ENCODE results near the gene BOK. TPM values are rescaled to one million over a fixed set of nuclear protein-coding genes. Genes with fewer than 3 reads are reported as not detected.

BOK gene
- total and polyA plus RNA-seq, 2 of the 4 experiments (the other 2 are of a cell fraction): 13.3 to 34.4 TPM

DNA sequence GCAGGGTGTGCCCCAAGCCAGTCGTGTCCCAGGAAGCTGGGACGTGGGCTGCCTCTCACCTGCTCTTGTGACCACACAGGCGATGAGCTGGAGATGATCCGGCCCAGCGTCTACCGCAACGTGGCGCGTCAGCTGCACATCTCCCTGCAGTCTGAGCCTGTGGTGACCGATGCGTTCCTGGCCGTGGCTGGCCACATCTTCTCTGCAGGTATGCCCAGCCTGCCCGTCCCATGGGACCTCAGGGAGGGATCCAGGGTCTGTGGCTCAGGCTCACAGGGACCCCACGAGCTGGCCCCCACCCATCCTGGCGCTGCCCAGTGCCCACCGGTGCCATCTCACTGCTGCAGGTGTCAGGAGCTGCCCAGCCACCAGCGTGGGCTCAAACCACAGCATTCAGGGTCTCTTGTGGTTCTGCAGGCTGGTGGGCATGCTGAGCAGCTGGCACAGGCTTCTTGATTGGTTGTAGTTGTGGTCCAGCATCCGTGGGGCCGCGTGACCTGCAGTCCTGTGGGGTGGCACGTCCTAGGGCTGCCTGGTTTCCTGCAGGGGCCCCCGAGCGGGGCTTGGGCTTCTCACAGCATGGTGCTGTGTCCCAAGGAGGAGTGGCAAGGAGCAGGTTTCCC, 3.8 kb downstream of the BOK start:
- Histone ChIP-seq H2BK120ac (ENCODE audit: low read depth, low read length) (peak overlapping the region; percentile 41; the same call in 1 of the 2 replicates), H2AK9ac (replicated peaks; ENCODE audit: low read depth, low read length, poor library complexity) (peak overlapping the region; percentile 90), H4K8ac (ENCODE audit: low read depth in 2 of 2, low read length in 2 of 2) (no peak overlapping the region), H3K14ac (replicated peaks; ENCODE audit: low read depth, low read length) (0 out of 2 replicates have a peak overlapping the region, but pooled peaks have one; percentile 23), H3K9me1 (ENCODE audit: insufficient read depth, low read length) (peaks cover 15% of the 10 kb centered on the region), H3K56ac (ENCODE audit: extremely low read depth, insufficient read depth, low read length) (no peak overlapping the region), H2BK20ac (ENCODE audit: low read depth, low read length) (no peak overlapping the region), H3K27me3 (ENCODE audit: control insufficient read depth, insufficient read depth, low read length) (no peaks in the 10 kb centered on the region), H3K18ac (ENCODE audit: low read depth, low read length) (no peak overlapping the region), H3K36me3 (ENCODE audit: control insufficient read depth, insufficient read depth, low read length) (peaks cover 19% of the 10 kb centered on the region), H3K4me2 (ENCODE audit: low read depth, low read length) (peak overlapping the region; percentile 59), H4K91ac (ENCODE audit: insufficient read depth, low read depth, low read length) (no peak overlapping the region), H4K20me1 (ENCODE audit: insufficient read depth, low read length) (peaks cover 55% of the 10 kb centered on the region), H3K4ac (ENCODE audit: low read depth, low read length) (no peak overlapping the region; the same call in 1 of the 2 replicates), H3K9me3 (ENCODE audit: control insufficient read depth, insufficient read depth, low read length) (no peaks in the 10 kb centered on the region), H3K27ac (ENCODE audit: insufficient read depth, low read length) (no peak overlapping the region), H3K79me1 (ENCODE audit: low read depth in 1 of 2, low read length in 2 of 2) (peaks cover 12 to 47% of the 10 kb centered on the region in 2 experiments), H2AK5ac (ENCODE audit: low read depth, low read length) (peak overlapping the region; percentile 59; the same call in 1 of the 2 replicates), H2AFZ (replicated peaks; ENCODE audit: low read length, poor library complexity) (peak overlapping the region; percentile 63), H2BK5ac (ENCODE audit: low read depth, low read length, poor library complexity, severe bottlenecking) (no peak overlapping the region), H3K9ac (ENCODE audit: low read depth, low read length) (no peak overlapping the region), H4K5ac (ENCODE audit: low read depth, low read length) (no peak overlapping the region), H3K4me1 (ENCODE audit: control insufficient read depth, insufficient read depth, low read length) (peaks cover 16% of the 10 kb centered on the region), H3K23ac (ENCODE audit: low read depth, low read length) (no peak overlapping the region), H3K4me3 (ENCODE audit: insufficient read depth, low read depth, low read length) (no peak overlapping the region), H2BK15ac (ENCODE audit: low read depth, low read length) (peak overlapping the region; percentile 31; the same call in 1 of the 3 replicates)
- in situ Hi-C loops (cut with MboI; ENCODE audit: low sequenced_read_pairs): no loop called here
- ChIA-PET POLR2A (ENCODE audit: unreplicated experiment) (no interaction called here), CTCF (no interaction called here)
- WGBS, 2 experiments (ENCODE audit: extremely low coverage in 2 of 2, insufficient read length in 1 of 2): 95% methylated on average over 15 of the region's 23 CpGs; no CpG with 5 or more reads in 1 of the 2 experiments
- ATAC-seq (ENCODE audit: low read depth): no peak
- dilution Hi-C loops (cut with HindIII; ENCODE audit: low sequenced_read_pairs, unreplicated experiment): no loop called here
- intact Hi-C loops (cut with micrococcal nuclease): no loop called here
- no peak for DNase-seq
- TF ChIP-seq MAZ (IDR thresholded peaks at IDR 0.05; ENCODE audit: borderline replicate concordance, low read depth, low read length) (no peak), RCOR1 (IDR thresholded peaks at IDR 0.05; ENCODE audit: insufficient replicate concordance, low read length) (no peak), POLR2A (IDR thresholded peaks at IDR 0.05; ENCODE audit: low read depth, low read length) (no peak), FOS (IDR thresholded peaks at IDR 0.05; ENCODE audit: low read depth, low read length) (no peak), CHD1 (IDR thresholded peaks at IDR 0.05; ENCODE audit: low read depth, low read length) (no peak), BHLHE40 (IDR thresholded peaks at IDR 0.05; ENCODE audit: low read depth, low read length) (no peak), RFX5 (IDR thresholded peaks at IDR 0.05; ENCODE audit: low read depth, low read length) (no peak), NFE2L2 (IDR thresholded peaks at IDR 0.05; ENCODE audit: low read depth, low read length) (no peak), CTCF (conservative IDR thresholded peaks at IDR 0.05; ENCODE audit: low read depth, low read length) (no peak), MXI1 (IDR thresholded peaks at IDR 0.05; ENCODE audit: borderline replicate concordance, low read depth, low read length) (no peak), MAFK (IDR thresholded peaks at IDR 0.05; ENCODE audit: low read depth, low read length) (no peak)
- no TSS peak for BruUV-seq (replicated peaks)
